GM21825 (cell line): Measurements from ENCODE around the gene PTPRT.

Experiments
- ATAC-seq: cut with Tn5 transposase; IDR thresholded peaks from one replicate; pipeline ENCODE4 v1.9.1; 2021; ENCODE audit warnings: mild to moderate bottlenecking, moderate library complexity; ENCODE audit not compliant: unreplicated experiment

PTPRT gene

DNA sequence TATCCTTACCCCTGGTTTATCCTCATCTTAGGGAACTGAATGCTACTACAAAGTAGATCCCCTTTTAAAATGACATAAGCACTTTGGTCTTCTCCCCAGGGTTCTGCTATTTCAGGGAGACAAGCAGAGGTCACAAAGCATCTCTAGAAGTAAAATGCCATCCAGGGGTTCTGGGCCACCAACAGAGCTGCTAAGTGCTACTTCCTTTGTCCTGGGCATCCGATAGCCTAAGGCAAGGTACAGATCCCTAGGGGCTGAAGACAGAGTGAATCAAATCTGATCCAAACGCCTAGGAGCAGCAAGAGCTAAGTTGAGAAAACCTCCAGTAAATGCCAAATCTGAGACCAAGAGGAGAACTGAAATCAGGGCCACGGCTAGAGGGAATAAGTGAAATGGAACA is 161.2 kb downstream of the PTPRT start:
- no peak for ATAC-seq

DNA sequence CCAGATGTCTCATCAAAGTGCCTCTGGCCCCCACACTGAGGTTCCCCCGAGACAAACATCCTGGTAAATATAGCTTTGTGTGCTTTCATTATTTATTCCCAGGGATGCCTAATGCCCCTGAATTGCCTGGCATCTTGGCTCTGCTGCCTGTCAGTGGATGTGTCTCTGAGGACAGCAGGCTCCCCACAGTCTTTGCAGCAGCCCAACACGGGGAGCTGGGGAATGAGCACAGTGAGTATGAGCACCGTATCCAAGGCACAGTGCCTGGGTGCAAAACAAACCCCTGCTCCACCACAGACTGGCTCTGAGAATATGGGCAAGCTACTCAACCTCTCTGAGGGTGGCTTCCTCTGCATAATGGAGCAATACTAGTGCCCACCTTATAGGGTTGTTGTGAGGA is 165.9 kb downstream of the PTPRT start:
- no peak for ATAC-seq

DNA sequence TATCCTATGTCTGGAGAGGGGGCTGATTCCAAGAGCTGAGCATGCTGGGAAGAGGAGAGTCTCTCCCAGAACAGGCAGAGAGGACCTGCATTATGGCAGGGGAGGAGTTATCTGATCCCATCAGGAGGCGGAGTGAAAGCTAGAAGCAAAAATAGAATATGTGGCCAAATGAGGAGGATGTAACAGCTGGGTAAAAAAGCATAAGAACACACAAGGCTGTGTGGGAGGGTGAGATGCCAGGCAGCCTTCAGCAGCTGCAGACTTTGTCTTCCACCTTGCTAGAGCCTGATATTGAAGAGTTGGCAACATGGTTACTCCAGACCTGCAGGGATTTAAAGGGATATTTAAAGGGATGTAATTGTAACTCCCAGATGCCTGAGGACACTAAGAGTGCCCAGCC is 167.1 kb downstream of the PTPRT start:
- ATAC-seq: no peak

DNA sequence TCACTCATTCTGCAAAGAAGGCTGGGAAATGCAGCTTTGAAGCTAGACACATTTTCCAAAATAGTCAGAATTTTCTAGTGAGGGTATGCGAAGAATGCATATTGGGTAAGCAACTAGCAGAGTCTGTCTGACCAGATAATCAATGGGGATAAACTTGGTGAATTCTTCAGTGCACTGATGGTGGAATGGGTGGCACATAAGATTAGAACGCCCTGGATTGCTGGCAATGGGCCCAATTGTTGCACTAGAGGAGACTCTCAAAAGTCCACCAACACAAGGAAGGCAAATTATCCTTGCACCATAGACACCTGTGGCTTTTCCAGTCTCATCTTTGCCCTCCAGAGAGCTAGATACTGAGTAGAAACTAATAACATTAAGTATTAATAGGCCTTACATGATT is 167.6 kb downstream of the PTPRT start:
- ATAC-seq: no peak

DNA sequence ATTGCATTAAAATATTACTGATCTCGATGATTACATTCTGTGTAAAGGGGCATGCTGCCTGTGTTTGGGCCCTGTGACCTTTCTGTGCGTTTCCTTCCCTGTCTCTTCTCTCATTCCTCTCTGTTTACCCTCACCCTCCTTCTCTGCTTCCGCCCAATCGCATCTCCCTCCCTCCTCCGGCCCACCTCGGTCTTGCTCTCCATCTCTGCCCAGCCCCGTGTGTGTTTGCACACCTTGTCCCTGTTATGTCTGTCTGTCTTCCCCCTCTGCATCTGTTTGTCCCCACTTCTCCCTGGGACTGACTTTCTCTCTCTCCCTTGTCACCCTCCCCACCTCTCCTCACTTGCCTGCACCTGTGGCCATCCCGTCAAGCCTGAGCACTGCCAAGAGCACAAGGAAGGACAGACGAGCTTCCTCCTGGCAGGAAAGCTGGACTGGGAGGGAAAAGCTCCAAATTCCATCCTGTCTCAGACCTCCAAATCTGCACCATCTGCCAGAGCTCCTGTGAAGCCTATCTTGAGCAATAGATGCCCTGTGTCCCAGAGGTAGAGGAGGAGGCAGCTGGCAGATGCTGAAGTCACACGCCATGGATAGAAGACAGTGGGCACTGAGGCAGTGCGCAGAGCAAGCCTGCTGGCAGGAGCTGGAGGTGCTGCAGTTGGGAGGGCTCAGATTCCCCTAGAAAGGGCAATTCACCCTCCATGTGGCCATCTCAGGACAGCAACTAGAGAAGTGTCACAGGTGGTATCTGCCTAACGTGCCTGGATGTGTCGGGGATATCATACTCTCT is 172.3 kb downstream of the PTPRT start:
- no peak for ATAC-seq

DNA sequence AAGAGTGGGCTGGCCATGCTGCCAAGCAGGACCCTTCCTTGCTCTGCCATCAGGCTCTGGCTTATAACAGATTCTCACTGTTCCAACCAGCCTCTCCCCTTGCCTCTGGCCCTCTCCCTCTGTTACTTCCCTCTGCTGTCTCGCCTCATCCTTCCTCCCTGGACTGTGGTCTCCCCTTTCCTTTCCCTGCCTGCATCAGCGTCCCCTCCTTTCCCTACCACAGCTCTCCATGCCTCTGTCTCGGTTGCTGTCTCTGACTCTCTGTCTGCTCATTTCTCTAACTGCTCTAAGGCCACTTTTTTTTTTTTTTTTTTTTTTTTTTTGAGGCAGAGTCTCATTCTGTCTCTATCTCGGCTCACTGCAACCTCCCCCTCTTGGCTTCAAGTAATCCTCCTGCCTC is 173.4 kb downstream of the PTPRT start:
- ATAC-seq: no peak

DNA sequence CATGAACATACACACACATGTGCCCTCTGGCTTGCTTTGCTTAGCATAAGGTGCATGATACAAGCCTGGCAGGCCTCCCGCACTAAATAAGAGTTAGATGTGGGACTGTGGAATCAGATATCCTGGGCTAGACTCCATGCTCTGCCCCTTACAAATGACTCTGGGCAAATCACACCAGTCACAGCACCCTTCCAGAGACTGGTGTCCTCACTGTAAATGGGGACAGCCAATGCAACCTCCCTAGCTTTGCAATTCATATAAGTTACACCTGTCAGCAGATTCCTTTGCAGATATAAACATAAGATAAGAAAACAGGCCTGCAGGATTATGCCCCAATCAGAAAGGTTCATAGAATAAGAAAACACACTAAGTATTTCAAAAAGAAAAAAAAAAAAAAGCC is 174.1 kb downstream of the PTPRT start:
- ATAC-seq: no peak

DNA sequence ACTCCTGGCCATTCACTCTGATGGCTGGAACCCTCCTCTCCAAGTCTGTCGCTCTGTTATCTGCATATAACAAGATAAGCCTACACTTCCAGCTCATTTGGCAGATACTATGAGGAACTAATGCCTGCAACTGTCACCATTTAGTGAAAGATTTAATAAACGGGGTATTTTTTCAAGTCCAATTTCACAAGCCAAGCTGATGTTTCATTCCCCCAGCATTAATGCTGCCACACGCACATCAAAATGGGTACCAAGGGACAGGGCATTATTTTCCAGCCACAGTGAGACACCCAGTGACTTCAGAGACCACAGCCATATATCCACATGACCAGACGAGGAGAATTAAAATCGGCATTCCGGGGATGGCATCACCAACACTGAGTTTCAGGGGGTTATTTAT is 175.5 kb downstream of the PTPRT start:
- ATAC-seq: no peak

DNA sequence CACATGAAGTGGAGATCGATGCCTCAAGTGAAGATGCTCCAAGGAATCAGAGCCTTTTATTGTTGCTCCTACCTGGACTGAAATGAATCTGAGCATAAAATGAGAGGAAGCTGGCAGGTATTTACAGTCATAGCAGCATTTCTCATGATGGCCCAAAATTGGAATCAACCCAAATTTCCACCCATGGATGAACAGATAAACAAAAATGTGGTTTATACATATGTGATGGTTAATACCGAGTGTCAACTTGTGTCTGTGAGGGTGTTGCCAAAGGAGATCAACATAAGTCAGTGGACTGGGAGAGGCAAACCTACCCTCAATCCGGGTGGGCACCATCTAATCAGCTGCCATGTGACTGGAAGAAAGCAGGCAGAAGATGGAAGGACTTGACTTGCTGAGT is 178.2 kb downstream of the PTPRT start:
- no peak for ATAC-seq

DNA sequence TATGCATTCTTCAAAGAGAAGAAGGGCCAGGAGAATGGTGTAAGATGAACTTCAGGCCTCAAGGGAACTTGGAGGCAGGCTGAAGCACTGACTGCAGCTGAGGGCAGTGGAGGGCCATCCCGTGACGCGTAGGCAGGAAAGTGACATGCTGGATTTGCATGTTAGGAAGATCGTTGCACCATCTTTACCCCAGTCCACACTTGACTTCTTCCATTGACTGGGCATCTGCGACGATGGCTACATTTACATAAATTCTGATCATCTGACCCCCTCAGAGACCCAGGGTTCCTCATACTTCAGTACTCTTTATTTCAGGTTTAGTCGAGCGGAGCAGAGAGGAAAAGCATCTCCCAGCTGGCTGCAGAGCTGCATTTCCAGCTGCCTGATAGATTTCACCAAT is 180.2 kb downstream of the PTPRT start:
- ATAC-seq: no peak

DNA sequence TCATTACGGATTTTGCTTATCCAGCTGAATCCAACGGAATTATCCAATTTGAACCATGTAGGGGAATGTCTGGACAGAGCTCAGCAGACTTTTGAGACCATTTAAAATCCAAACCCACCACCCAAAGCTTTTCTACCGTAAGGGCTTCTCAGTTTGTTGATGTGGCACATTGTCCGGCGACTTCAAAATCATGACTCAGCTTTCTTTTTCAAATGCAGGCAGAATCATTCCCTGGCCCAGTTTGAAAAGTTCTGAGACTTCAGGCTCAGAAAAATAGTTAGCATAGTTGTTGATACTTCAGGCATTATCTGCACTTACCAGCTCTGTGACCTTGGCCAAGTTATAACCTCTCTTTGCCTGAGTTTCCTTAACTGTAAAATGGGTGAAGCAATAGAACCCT is 182.2 kb downstream of the PTPRT start:
- no peak for ATAC-seq

DNA sequence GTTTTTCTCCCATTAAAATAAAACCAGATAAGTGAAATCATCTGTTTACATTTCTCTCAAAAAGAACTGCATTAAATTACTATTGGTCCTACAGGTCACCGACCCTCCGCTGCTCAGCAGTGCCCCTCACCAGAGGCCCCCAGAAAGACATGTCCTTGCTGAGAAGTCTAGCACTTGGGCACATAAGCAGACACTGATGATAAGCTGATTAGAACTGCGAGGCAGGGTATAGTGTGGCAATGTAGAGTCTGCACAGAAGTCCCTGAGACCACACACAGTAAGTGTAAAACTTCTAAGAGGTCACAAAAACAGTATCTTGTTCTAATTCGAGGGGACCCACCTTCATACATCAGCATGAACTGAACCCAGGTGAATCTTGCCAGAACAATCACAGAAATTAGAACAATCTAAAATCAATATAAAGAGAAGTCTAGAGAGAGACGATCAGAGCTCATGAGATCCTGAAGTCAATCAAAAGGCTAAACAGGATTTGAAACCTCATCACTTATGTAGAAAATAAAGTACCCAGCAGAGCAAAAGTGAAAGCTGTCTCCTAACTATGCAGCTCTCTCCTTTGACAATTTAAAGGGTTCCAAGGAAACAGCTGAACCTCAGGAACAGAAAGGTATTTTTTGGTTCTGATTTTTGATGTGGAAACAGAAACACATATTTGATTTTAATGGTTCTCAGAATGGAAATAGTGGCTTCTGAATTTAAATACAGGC is 182.9 kb downstream of the PTPRT start:
- no peak for ATAC-seq

DNA sequence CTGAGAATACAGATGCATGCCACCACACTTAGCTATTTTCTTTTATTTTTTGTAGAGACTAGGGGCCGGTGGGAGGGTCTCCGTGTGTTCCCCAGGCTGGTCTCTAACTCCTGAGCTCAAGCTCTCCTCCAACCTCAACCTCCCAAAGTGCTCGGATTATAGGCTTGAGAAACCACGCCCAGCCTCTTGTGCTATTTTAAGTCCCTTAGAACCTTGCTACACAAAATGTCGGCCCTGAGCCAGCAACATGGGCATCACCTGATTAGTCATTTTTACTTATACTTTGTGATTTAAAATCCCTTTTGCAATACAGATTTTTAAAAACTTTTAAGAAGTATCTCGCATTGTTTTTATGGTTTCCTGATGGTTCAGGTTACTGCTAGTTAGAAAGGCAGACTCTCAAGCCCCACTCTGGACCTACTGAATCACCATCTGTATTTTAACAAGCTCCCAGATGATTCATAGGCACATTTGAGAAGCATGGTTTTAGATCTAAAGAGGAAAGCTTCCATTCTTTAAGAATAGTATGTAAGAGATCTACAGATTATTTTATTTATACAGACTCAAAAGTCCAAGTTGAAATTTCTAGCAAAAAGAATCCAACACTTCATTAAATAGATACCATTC is 186.3 kb downstream of the PTPRT start:
- no peak for ATAC-seq

DNA sequence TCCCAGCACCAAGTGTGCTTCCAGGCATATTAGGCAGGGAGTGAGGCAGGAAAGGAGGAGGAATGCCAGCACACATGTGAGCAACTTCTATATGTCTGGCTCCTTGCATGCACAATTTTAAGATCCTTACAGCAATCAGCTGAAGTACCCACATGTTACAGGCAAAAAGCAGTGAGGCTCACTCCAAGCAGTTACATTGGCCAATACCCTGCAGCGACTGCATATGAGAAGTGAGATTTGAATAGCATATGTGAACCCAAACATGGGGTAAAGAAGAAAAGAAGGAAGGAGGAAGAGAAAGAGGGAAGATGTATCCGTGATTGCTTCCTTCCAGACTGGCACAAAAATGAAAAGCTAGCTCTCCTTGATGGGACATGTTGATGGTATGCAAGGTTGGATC is 193.6 kb downstream of the PTPRT start:
- ATAC-seq: no peak

DNA sequence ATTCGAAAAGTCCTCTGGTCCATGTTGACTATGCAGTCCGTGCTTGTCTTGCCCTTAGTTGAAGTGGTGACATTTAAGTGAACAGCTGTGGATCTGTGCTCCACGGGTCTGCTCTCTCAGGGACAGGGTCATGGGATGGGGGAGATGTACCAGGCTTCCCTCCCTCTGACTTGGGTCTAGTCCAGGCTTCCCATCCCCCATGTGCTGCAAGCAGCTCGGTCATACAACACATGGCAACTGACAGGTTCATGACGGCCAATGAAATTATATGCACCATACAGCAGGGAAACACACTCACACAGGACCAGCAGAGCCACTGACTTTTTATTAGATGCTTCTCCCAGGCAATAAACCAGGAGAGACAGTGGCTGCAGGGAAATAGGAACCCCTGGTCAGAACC is 201.4 kb downstream of the PTPRT start:
- no peak for ATAC-seq

DNA sequence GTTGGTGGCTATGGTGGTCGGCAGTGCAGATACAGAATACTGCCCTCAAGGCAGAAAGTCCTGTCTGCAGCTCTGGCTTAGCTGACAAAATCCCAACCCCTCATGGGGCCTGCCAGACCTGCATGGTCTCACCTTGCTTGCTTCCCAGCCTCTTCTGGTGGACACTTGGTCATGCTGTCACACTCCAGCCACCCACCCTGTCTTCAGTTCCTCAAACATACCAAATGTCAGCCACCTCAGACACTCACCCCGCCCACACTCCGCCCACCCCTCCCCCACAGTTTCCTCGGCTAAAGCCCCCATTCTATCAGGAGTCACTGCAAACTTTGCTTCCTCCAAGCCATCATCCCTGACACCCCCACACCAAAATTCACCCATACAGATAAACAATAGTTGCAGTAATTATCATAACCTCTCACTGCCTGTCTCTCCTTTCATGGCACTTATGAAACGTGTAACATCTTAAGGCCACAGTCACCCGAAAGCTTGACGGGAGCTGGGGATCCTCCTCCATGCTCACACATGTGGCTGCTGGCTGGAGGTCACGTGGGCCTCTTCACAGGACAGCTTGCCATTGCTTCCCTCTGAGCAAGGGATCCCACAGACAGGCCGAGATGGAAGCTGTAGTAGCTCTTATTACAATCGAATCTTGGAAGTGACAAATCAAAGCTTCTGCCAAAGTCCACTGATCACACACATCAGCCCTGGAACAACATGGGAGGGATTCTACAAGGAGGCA is 202.2 kb downstream of the PTPRT start:
- no peak for ATAC-seq

DNA sequence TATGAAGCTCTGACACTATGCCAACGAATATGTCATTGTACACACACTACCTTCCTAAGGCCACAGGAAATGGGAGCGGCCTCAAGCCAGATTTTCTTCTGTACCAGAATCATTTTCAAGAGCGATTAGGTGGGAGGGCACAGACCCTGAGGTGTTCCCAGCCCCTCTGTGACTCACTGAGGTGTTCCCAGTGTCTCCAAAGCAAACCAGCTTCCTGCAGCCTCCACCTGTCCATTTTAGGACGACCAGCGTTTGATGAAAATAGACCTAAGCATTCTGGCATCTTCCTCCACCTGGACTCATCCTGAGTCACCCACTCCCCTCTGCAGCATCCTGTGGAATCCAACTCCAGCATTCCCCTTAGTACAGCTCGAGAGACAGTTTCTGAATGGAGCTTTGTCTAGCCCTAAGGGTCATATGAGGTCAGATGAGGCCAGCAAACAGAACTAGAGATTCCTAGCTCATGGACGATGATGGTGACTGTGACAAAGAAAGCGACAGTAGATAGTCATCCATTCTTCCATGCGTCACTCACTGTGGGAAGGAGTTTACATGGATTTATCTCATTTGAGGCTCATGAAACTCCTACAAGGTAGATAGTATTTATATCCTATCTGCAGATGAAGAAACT is 203.4 kb downstream of the PTPRT start:
- ATAC-seq: no peak

DNA sequence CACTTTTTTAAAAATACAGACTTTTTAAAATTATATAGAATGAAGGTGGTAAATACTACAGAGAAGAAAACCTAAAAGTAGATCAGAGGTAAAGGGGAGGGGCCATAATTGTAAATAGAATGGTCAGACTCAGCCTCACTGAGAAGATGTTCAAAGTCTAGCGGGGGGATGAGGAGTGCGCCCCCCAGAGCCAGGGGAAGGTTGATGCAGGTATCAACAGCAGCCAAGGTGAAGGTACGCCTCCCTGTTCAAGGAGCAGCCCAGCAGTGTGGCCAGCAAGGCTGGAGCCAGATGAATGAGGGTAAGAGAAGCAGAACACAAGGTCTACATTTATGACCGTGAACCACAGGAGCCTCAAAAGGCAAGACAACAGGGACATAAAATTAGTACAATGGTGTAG is 204.1 kb downstream of the PTPRT start:
- no peak for ATAC-seq

DNA sequence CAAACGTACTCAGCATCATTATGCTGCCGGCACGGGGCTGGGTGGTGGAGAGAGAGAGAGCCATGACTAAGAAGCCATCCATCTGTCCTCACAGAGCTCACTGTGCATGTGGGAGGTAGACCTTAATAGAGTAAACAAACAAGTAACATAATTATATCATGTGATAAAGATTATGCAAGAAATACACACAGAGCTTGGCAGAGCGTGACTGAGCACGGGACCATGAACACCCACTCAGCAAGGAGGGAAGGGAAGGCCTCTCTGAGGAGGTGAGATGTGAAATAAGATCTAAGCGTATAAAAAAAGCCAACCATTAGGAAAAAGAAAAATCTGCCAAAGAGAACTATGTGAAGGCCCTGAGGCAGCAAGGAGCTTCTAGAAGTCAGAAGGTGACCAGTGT is 207.5 kb downstream of the PTPRT start:
- no peak for ATAC-seq

DNA sequence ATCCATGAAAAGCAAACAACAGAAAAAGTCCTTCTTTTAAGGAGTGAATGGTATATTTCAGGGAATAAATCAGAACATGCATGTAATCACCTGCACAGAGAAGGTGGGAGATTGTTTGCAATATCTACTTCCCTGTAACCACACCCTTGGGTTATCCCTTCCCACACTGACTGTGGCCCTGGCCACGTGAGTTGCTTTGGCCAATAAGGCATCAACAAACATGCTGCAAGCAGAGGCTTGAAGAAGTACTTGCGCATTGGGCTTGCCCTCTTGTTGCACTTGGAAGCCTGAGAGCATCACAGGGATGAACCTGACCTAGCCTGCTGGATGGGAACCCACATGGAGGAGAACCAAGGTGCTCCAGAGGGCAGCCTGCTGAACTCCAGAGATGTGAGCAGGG is 208.5 kb downstream of the PTPRT start:
- no peak for ATAC-seq

DNA sequence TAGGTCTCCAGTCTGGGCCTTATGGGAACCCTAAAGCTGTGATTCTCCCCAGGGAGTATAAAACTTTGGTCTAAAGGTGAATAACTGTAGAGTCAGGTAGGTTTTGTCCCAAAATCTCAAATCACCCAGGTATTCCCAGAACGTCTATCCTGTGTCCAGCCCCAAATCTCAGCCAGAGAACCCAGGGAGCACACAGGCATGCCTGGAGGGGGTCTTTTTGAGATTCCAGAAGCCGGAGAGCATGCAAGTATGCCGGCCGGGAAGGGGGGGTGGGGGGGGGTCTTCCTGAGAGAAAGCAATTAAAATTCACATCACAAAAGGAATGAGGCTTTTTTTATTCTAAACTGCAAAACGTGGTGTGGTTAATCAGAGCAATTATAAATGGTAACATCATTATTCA is 210.0 kb downstream of the PTPRT start:
- ATAC-seq: no peak
